Measurements from ENCODE around the gene TLX1.

GRCh38 chr10:101110856-101111523 is 20.1 kb upstream of the TLX1 start:
- TF ChIP-seq, protein P1, sequence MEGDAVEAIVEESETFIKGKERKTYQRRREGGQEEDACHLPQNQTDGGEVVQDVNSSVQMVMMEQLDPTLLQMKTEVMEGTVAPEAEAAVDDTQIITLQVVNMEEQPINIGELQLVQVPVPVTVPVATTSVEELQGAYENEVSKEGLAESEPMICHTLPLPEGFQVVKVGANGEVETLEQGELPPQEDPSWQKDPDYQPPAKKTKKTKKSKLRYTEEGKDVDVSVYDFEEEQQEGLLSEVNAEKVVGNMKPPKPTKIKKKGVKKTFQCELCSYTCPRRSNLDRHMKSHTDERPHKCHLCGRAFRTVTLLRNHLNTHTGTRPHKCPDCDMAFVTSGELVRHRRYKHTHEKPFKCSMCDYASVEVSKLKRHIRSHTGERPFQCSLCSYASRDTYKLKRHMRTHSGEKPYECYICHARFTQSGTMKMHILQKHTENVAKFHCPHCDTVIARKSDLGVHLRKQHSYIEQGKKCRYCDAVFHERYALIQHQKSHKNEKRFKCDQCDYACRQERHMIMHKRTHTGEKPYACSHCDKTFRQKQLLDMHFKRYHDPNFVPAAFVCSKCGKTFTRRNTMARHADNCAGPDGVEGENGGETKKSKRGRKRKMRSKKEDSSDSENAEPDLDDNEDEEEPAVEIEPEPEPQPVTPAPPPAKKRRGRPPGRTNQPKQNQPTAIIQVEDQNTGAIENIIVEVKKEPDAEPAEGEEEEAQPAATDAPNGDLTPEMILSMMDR (IDR thresholded peaks at IDR 0.05), result no peak
- no peak for TF ChIP-seq POLR2A (IDR thresholded peaks at IDR 0.05)

All from ovary (tissue), 3 donors.